HG03354 (cell line): ENCODE measurements around the gene PIGB.
"Not testable (repeated sequence)": the region's sequence is repeated elsewhere in the genome, so short reads cannot be mapped to it uniquely, and the experiment has no call there.

ENCODE experiments used
- ATAC-seq: cut with Tn5 transposase; IDR thresholded peaks from one replicate; pipeline ENCODE4 v1.9.1; 2021; ENCODE audit warnings: mild to moderate bottlenecking; ENCODE audit not compliant: unreplicated experiment, poor library complexity, severe bottlenecking

PIGB gene

GRCh38 chr15:55290528-55291057, 28.4 kb upstream of the PIGB start:
- ATAC-seq, result peak; percentile 83

- no peak for ATAC-seq
These were observed 21.7 kb upstream of the PIGB start for GRCh38 chr15:55297315-55297714.

GRCh38 chr15:55302801-55303200, 16.2 kb upstream of the PIGB start:
- not testable (repeated sequence) for ATAC-seq

GRCh38 chr15:55319537-55320237, 665 bp downstream of the PIGB start:
- peak; percentile 36 for ATAC-seq

- no peak for ATAC-seq
These were observed 1.2 kb downstream of the PIGB start for GRCh38 chr15:55320238-55320550.

- no peak for ATAC-seq
These were observed 1.9 kb downstream of the PIGB start for GRCh38 chr15:55320963-55321362.

GRCh38 chr15:55322467-55322866, 3.4 kb downstream of the PIGB start:
- ATAC-seq, result no peak

GRCh38 chr15:55327387-55327786, 8.4 kb downstream of the PIGB start:
- ATAC-seq, result no peak

- ATAC-seq, result no peak
These were observed 15.3 kb downstream of the PIGB start for GRCh38 chr15:55334371-55334770.

GRCh38 chr15:55334997-55335396, 16.0 kb downstream of the PIGB start:
- no peak for ATAC-seq

GRCh38 chr15:55337160-55337559, 18.1 kb downstream of the PIGB start:
- no peak for ATAC-seq

GRCh38 chr15:55343168-55343567, 24.1 kb downstream of the PIGB start:
- no peak for ATAC-seq

- no peak for ATAC-seq
These were observed 25.2 kb downstream of the PIGB start for GRCh38 chr15:55344206-55344605.

- no peak for ATAC-seq
These were observed 29.3 kb downstream of the PIGB start for GRCh38 chr15:55348281-55348778.

GRCh38 chr15:55349282-55349681, 30.3 kb downstream of the PIGB start:
- ATAC-seq, result no peak

GRCh38 chr15:55353025-55353424, 34.0 kb downstream of the PIGB start:
- ATAC-seq, result no peak

- no peak for ATAC-seq
These were observed 38.1 kb downstream of the PIGB start for GRCh38 chr15:55356985-55357585.

GRCh38 chr15:55357774-55358173, 38.8 kb downstream of the PIGB start:
- ATAC-seq, result no peak

GRCh38 chr15:55358471-55358870, 39.4 kb downstream of the PIGB start:
- ATAC-seq, result no peak

- ATAC-seq, result no peak
These were observed 41.2 kb downstream of the PIGB start for GRCh38 chr15:55360256-55360655.

- ATAC-seq, result no peak
These were observed 42.0 kb downstream of the PIGB start for GRCh38 chr15:55361048-55361447.
